DOHH2 (cell line): Measurements from ENCODE around the gene SPATS1.

ENCODE experiments used
- CTCF ChIP-seq: fragments of 200-600 bp; sonication (generic); IDR thresholded peaks from one replicate; pipeline ENCODE4 v1.5.1; 2014; ENCODE audit warnings: antibody characterized with exemption, mild to moderate bottlenecking, low read depth, low read length; ENCODE audit not compliant: poor library complexity, severe bottlenecking
- EZH2phosphoT487 ChIP-seq: fragments of 200-600 bp; sonication (generic); IDR thresholded peaks from 2 replicates; pipeline ENCODE4 v1.6.1; 2017; ENCODE audit warnings: borderline replicate concordance, mild to moderate bottlenecking, antibody characterized with exemption, low read length, moderate library complexity, mixed read lengths

- TF ChIP-seq CTCF: peak; percentile 76
- TF ChIP-seq EZH2phosphoT487: no peak
Observed at GRCh38 chr6:44338228-44339122, 4.0 kb upstream of the SPATS1 start.
